ENCODE data around the gene TCF7L1.

TCF7L1 gene

GRCh38 chr2:85286918-85287317 is 153.7 kb downstream of the TCF7L1 start:
- H3K4me1 ChIP-seq (ENCODE audit: low read length): peaks cover 11% of the 10 kb centered on the region; the same call in 1 of the 2 replicates
- no peak overlapping the region for H3K9ac ChIP-seq (ENCODE audit: low read length)
- peak overlapping the region; percentile 43; the same call in 1 of the 2 replicates for H3K4me2 ChIP-seq (ENCODE audit: low read depth, low read length)
- H3K36me3 ChIP-seq (replicated peaks; ENCODE audit: insufficient read depth, low read length): no peaks in the 10 kb centered on the region
- no peaks in the 10 kb centered on the region for H4K20me1 ChIP-seq (ENCODE audit: insufficient read depth, low read length)
- H3K9me2 ChIP-seq (replicated peaks; ENCODE audit: insufficient read depth, low read length): no peaks in the 10 kb centered on the region
- no peaks in the 10 kb centered on the region for H3K27me3 ChIP-seq (replicated peaks; ENCODE audit: insufficient read depth, low read length)
- DNase-seq: no peak
- no peak overlapping the region for H3K4me3 ChIP-seq (ENCODE audit: low read length)
- peaks cover 10% of the 10 kb centered on the region; the same call in 1 of the 2 replicates for H3F3A ChIP-seq (ENCODE audit: insufficient read depth, low read length)
- peak overlapping the region; percentile 62 for H2AFZ ChIP-seq (ENCODE audit: low read length)
- no peaks in the 10 kb centered on the region for H3K79me2 ChIP-seq (ENCODE audit: low read length)
- TF ChIP-seq EZH2 (optimal IDR thresholded peaks at IDR 0.05; ENCODE audit: low read depth, low read length) (no peak), EZH2phosphoT487 (IDR thresholded peaks at IDR 0.05; ENCODE audit: low read length) (no peak), CTCF (IDR thresholded peaks at IDR 0.05; ENCODE audit: low read length) (no peak)
- no peak overlapping the region for H3K27ac ChIP-seq (ENCODE audit: low read length)
- H3K9me3 ChIP-seq (replicated peaks; ENCODE audit: insufficient read depth, low read length): no peaks in the 10 kb centered on the region

GRCh38 chr2:85287721-85288120 is 154.5 kb downstream of the TCF7L1 start:
- no peaks in the 10 kb centered on the region for H4K20me1 ChIP-seq (ENCODE audit: insufficient read depth, low read length)
- no peak overlapping the region for H2AFZ ChIP-seq (ENCODE audit: low read length)
- H3K27ac ChIP-seq (ENCODE audit: low read length): no peak overlapping the region
- DNase-seq: no peak
- H3K4me2 ChIP-seq (ENCODE audit: low read depth, low read length): no peak overlapping the region
- H3K79me2 ChIP-seq (ENCODE audit: low read length): no peaks in the 10 kb centered on the region
- no peak overlapping the region for H3K4me3 ChIP-seq (ENCODE audit: low read length)
- no peaks in the 10 kb centered on the region for H3K36me3 ChIP-seq (replicated peaks; ENCODE audit: insufficient read depth, low read length)
- H3K4me1 ChIP-seq (ENCODE audit: low read length): peaks cover 11% of the 10 kb centered on the region; the same call in 1 of the 2 replicates
- H3F3A ChIP-seq (ENCODE audit: insufficient read depth, low read length): peaks cover 10% of the 10 kb centered on the region; the same call in 1 of the 2 replicates
- no peaks in the 10 kb centered on the region for H3K9me3 ChIP-seq (replicated peaks; ENCODE audit: insufficient read depth, low read length)
- H3K27me3 ChIP-seq (replicated peaks; ENCODE audit: insufficient read depth, low read length): no peaks in the 10 kb centered on the region
- no peak for TF ChIP-seq CTCF (IDR thresholded peaks at IDR 0.05; ENCODE audit: low read length)
- H3K9ac ChIP-seq (ENCODE audit: low read length): no peak overlapping the region
- no peaks in the 10 kb centered on the region for H3K9me2 ChIP-seq (replicated peaks; ENCODE audit: insufficient read depth, low read length)

- H3F3A ChIP-seq (ENCODE audit: insufficient read depth, low read length): peaks cover 10% of the 10 kb centered on the region; the same call in 1 of the 2 replicates
- no peaks in the 10 kb centered on the region for H3K36me3 ChIP-seq (replicated peaks; ENCODE audit: insufficient read depth, low read length)
- no peaks in the 10 kb centered on the region for H3K79me2 ChIP-seq (ENCODE audit: low read length)
- DNase-seq: no peak
- H3K9me2 ChIP-seq (replicated peaks; ENCODE audit: insufficient read depth, low read length): no peaks in the 10 kb centered on the region
- H3K4me3 ChIP-seq (ENCODE audit: low read length): no peak overlapping the region
- no peak overlapping the region for H3K4me2 ChIP-seq (ENCODE audit: low read depth, low read length)
- peaks cover 11% of the 10 kb centered on the region; the same call in 1 of the 2 replicates for H3K4me1 ChIP-seq (ENCODE audit: low read length)
- no peak for TF ChIP-seq EZH2phosphoT487 (IDR thresholded peaks at IDR 0.05; ENCODE audit: low read length)
- no peak for TF ChIP-seq CTCF (IDR thresholded peaks at IDR 0.05; ENCODE audit: low read length)
- TF ChIP-seq EZH2 (optimal IDR thresholded peaks at IDR 0.05; ENCODE audit: low read depth, low read length): no peak
- no peaks in the 10 kb centered on the region for H4K20me1 ChIP-seq (ENCODE audit: insufficient read depth, low read length)
- H3K27ac ChIP-seq (ENCODE audit: low read length): no peak overlapping the region
- no peaks in the 10 kb centered on the region for H3K27me3 ChIP-seq (replicated peaks; ENCODE audit: insufficient read depth, low read length)
- no peaks in the 10 kb centered on the region for H3K9me3 ChIP-seq (replicated peaks; ENCODE audit: insufficient read depth, low read length)
- no peak overlapping the region for H3K9ac ChIP-seq (ENCODE audit: low read length)
- H2AFZ ChIP-seq (ENCODE audit: low read length): no peak overlapping the region
These were observed 155.1 kb downstream of the TCF7L1 start for GRCh38 chr2:85288244-85288725.

Measured in MM.1S (cell line).